OCI-LY3 (cell line): ENCODE measurements around the gene MEIOC.

Source experiments
- EZH2phosphoT487 ChIP-seq: fragments of 200-600 bp; shearing (Covaris generic); IDR thresholded peaks from 2 replicates; pipeline ENCODE4 v1.6.1; 2018; ENCODE audit warnings: antibody characterized with exemption, mixed run types, low read depth
- TF ChIP-seq, protein P1 (sequence below): fragments of 200-600, 300-600 bp; sonication (generic); IDR thresholded peaks from 2 replicates; pipeline ENCODE4 v1.5.1; 2014; ENCODE audit warnings: antibody characterized with exemption, low read length, low read depth

GRCh38 chr17:44630703-44631102 lies 25.6 kb upstream of the MEIOC start:
- TF ChIP-seq, protein P1, sequence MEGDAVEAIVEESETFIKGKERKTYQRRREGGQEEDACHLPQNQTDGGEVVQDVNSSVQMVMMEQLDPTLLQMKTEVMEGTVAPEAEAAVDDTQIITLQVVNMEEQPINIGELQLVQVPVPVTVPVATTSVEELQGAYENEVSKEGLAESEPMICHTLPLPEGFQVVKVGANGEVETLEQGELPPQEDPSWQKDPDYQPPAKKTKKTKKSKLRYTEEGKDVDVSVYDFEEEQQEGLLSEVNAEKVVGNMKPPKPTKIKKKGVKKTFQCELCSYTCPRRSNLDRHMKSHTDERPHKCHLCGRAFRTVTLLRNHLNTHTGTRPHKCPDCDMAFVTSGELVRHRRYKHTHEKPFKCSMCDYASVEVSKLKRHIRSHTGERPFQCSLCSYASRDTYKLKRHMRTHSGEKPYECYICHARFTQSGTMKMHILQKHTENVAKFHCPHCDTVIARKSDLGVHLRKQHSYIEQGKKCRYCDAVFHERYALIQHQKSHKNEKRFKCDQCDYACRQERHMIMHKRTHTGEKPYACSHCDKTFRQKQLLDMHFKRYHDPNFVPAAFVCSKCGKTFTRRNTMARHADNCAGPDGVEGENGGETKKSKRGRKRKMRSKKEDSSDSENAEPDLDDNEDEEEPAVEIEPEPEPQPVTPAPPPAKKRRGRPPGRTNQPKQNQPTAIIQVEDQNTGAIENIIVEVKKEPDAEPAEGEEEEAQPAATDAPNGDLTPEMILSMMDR: no peak
- TF ChIP-seq EZH2phosphoT487: no peak
